HepG2 (cell line): ENCODE data around the gene AHSG. TPM values are rescaled to one million over a fixed set of nuclear protein-coding genes. Genes with fewer than 3 reads are reported as not detected.
A peak's percentile ranks its signal among the peaks of the same experiment; 100 is the strongest.

Experiments
- ARNT ChIP-seq: fragments of 450-650 bp; IDR thresholded peaks from 2 replicates; pipeline ENCODE4 v1.6.1; 2017
- E2F5 ChIP-seq: sonication (generic); formaldehyde crosslinking; conservative IDR thresholded peaks from 2 replicates; pipeline ENCODE4 v1.4.0; 2020; ENCODE audit warnings: missing genetic modification reagents
- GATAD1 ChIP-seq: IDR thresholded peaks from 2 replicates; pipeline ENCODE4 v1.6.1; 2016; ENCODE audit warnings: missing genetic modification reagents, missing compliant biosample characterization
- HMG20A ChIP-seq: IDR thresholded peaks from 2 replicates; pipeline ENCODE4 v1.6.1; 2016; ENCODE audit warnings: borderline replicate concordance
- KLF12 ChIP-seq: sonication (generic); formaldehyde crosslinking; IDR thresholded peaks from 2 replicates; pipeline ENCODE4 v1.4.0; 2020; ENCODE audit warnings: missing genetic modification reagents, borderline replicate concordance
- MTF1 ChIP-seq: sonication (generic); formaldehyde crosslinking; IDR thresholded peaks from 2 replicates; pipeline ENCODE4 v1.5.0; 2020; ENCODE audit warnings: missing genetic modification reagents
- NPAS2 ChIP-seq: sonication (generic); formaldehyde crosslinking; IDR thresholded peaks from 2 replicates; pipeline ENCODE4 v1.8.0; 2022; ENCODE audit warnings: mild to moderate bottlenecking, missing genetic modification reagents, borderline replicate concordance
- NR1H2 ChIP-seq: sonication (generic); formaldehyde crosslinking; IDR thresholded peaks from 2 replicates; pipeline ENCODE4 v1.8.1; 2022; ENCODE audit warnings: low read depth, missing genetic modification reagents, borderline replicate concordance
- PHF8 ChIP-seq: sonication (generic); formaldehyde crosslinking; IDR thresholded peaks from 2 replicates; pipeline ENCODE4 v1.5.0; 2020; ENCODE audit warnings: missing genetic modification reagents
- POLR2AphosphoS2 ChIP-seq: IDR thresholded peaks from 2 replicates; pipeline ENCODE4 v1.6.1; 2011; ENCODE audit warnings: low read depth, low read length, improper control_type of control experiment
- RAD21 ChIP-seq: fragments of 450-650 bp; formaldehyde crosslinking; IDR thresholded peaks from 2 replicates; pipeline ENCODE4 v1.5.0; 2020; ENCODE audit warnings: mild to moderate bottlenecking
- ZFP36L1 ChIP-seq: sonication (generic); formaldehyde crosslinking; IDR thresholded peaks from 2 replicates; pipeline ENCODE4 v1.8.0; 2022; ENCODE audit warnings: mild to moderate bottlenecking, missing genetic modification reagents, moderate library complexity
- ZNF12 ChIP-seq: sonication (generic); formaldehyde crosslinking; IDR thresholded peaks from 2 replicates; pipeline ENCODE4 v1.5.0; 2020; ENCODE audit warnings: missing genetic modification reagents
- ZNF710 ChIP-seq: sonication (generic); formaldehyde crosslinking; IDR thresholded peaks from 2 replicates; pipeline ENCODE4 v1.5.0; 2020; ENCODE audit warnings: mild to moderate bottlenecking, missing genetic modification reagents, borderline replicate concordance
- polyA plus RNA-seq, 8 experiments: library from polyadenylated mRNA; depleted of rRNA in 3 of 8; stranded (reverse) in 7 of 8; unstranded in 1 of 8; fragments of >200 nt; fragmentation: Illumina TruSeq in 4 of 8; extraction: Trizol in 4 of 8; gene quantifications; 2 replicates each; pipeline versions ENCODE4 v1.2.1 to v1.2.3, GENCODE V29; 2011 to 2016; ENCODE audit warnings: low read depth in 4 of 8, missing spikeins in 1 of 8, mixed read lengths in 1 of 8; ENCODE audit not compliant: insufficient read depth in 1 of 8
- total RNA-seq, 5 experiments: library from RNA; depleted of rRNA; stranded (reverse); fragments of >200 nt; fragmentation: Illumina TruSeq; extraction: Trizol; gene quantifications; 2 replicates each; pipeline ENCODE4 v1.2.3, GENCODE V29; 2016; ENCODE audit warnings: low read depth in 1 of 5
- TF ChIP-seq, protein P1 (sequence below): sonication (generic); formaldehyde crosslinking; IDR thresholded peaks from 2 replicates; pipeline ENCODE4 v1.4.0; 2020; ENCODE audit warnings: missing genetic modification reagents
- TF ChIP-seq, protein P2 (sequence below): sonication (generic); formaldehyde crosslinking; IDR thresholded peaks from 2 replicates; pipeline ENCODE4 v1.9.0; 2021; ENCODE audit warnings: missing genetic modification reagents, borderline replicate concordance
- TF ChIP-seq, protein P3 (sequence below), 2 experiments: sonication (generic) in 1 of 2; formaldehyde crosslinking in 1 of 2; IDR thresholded peaks; 2 replicates each; pipeline versions ENCODE4 v1.6.1 to v1.9.0; 2014 to 2022; ENCODE audit warnings: antibody characterized with exemption in 1 of 2, borderline replicate concordance in 1 of 2, inconsistent platforms in 1 of 2, low read depth in 1 of 2, missing genetic modification reagents in 1 of 2

Gene AHSG
- total and polyA plus RNA-seq, 2 of the 13 experiments (the other 11 are each of a cell fraction or from before 2014, with no cell fraction given): 2,043 to 19,152 TPM

DNA sequence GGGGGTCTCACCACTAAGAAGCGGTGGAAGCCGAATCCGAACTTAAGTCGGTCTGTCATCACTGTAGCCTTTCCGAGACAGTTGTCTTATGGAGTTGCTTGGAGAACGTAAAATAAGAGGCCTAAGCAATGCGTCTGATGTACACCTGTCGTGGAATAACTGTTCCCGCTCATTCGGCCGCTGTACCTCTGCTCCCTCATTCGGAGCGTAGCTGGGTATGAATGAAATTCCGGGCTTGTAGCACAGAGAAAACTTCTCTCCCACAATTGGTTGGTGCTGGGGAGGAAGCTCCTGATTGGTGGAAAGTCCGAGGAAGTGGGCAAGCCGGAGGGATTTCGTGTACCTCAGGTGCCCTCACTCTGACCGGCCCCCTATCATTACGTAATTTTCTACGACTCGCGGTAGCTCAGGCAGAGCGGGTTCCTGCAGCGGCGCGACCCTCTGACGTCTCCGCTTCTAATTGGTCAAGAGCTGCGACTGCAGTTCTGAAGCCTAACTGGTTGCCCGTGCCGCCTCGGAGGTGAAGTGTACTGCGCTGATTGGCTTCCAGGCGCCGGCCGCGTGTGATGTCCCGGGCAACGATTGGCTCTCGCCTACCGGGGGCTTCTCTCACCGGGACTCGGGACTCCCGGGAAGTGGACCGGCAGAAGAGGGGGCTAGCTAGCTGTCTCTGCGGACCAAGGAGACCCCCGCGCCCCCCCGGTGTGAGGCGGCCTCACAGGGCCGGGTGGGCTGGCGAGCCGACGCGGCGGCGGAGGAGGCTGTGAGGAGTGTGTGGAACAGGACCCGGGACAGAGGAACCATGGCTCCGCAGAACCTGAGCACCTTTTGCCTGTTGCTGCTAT is 42.5 kb upstream of the AHSG start, which contains the start of gene DNAJB11 (continued):
- TF ChIP-seq POLR2AphosphoS2: no peak
- TF ChIP-seq NR1H2: no peak
- peak; percentile 19; the same call in 1 of the 2 replicates for TF ChIP-seq HMG20A (CRISPR knock-in tag)
- TF ChIP-seq NPAS2 (CRISPR knock-in tag): no peak
- TF ChIP-seq ZFP36L1: no peak
- 0 out of 2 replicates have a peak, but pooled peaks have one; percentile 43 for TF ChIP-seq KLF12 (CRISPR knock-in tag)
- TF ChIP-seq, protein P1, sequence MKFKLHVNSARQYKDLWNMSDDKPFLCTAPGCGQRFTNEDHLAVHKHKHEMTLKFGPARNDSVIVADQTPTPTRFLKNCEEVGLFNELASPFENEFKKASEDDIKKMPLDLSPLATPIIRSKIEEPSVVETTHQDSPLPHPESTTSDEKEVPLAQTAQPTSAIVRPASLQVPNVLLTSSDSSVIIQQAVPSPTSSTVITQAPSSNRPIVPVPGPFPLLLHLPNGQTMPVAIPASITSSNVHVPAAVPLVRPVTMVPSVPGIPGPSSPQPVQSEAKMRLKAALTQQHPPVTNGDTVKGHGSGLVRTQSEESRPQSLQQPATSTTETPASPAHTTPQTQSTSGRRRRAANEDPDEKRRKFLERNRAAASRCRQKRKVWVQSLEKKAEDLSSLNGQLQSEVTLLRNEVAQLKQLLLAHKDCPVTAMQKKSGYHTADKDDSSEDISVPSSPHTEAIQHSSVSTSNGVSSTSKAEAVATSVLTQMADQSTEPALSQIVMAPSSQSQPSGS (CRISPR knock-in tag): peak; percentile 95
- peak; percentile 56 for TF ChIP-seq RAD21 (CRISPR knock-in tag)
- peak; percentile 82 for TF ChIP-seq PHF8 (CRISPR knock-in tag)
- peak; percentile 98 for TF ChIP-seq GATAD1 (CRISPR knock-in tag)
- TF ChIP-seq ZNF12: no peak
- peak; percentile 56 for TF ChIP-seq E2F5 (CRISPR knock-in tag)
- TF ChIP-seq, protein P2, sequence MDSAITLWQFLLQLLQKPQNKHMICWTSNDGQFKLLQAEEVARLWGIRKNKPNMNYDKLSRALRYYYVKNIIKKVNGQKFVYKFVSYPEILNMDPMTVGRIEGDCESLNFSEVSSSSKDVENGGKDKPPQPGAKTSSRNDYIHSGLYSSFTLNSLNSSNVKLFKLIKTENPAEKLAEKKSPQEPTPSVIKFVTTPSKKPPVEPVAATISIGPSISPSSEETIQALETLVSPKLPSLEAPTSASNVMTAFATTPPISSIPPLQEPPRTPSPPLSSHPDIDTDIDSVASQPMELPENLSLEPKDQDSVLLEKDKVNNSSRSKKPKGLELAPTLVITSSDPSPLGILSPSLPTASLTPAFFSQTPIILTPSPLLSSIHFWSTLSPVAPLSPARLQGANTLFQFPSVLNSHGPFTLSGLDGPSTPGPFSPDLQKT (CRISPR knock-in tag): no peak
- TF ChIP-seq MTF1 (CRISPR knock-in tag): no peak
- TF ChIP-seq ZNF710 (CRISPR knock-in tag): peak; percentile 34; the same call in 1 of the 2 replicates
- TF ChIP-seq, protein P3, sequence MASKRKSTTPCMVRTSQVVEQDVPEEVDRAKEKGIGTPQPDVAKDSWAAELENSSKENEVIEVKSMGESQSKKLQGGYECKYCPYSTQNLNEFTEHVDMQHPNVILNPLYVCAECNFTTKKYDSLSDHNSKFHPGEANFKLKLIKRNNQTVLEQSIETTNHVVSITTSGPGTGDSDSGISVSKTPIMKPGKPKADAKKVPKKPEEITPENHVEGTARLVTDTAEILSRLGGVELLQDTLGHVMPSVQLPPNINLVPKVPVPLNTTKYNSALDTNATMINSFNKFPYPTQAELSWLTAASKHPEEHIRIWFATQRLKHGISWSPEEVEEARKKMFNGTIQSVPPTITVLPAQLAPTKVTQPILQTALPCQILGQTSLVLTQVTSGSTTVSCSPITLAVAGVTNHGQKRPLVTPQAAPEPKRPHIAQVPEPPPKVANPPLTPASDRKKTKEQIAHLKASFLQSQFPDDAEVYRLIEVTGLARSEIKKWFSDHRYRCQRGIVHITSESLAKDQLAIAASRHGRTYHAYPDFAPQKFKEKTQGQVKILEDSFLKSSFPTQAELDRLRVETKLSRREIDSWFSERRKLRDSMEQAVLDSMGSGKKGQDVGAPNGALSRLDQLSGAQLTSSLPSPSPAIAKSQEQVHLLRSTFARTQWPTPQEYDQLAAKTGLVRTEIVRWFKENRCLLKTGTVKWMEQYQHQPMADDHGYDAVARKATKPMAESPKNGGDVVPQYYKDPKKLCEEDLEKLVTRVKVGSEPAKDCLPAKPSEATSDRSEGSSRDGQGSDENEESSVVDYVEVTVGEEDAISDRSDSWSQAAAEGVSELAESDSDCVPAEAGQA (IDR thresholded peaks at IDR 0.05; ENCODE audit: low read depth): peak; percentile 98
- TF ChIP-seq, protein P3 (CRISPR knock-in tag; IDR thresholded peaks at IDR 0.05; ENCODE audit: borderline replicate concordance): no peak
- no peak for TF ChIP-seq ARNT
